ENCODE results near the gene CDON. TPM values are rescaled to one million over a fixed set of nuclear protein-coding genes. Genes with fewer than 3 reads are reported as not detected.

Gene CDON
- total and polyA plus RNA-seq, 2 donors (not counting 1 experiment from before 2014, with no cell fraction given): 10.7 TPM

DNA sequence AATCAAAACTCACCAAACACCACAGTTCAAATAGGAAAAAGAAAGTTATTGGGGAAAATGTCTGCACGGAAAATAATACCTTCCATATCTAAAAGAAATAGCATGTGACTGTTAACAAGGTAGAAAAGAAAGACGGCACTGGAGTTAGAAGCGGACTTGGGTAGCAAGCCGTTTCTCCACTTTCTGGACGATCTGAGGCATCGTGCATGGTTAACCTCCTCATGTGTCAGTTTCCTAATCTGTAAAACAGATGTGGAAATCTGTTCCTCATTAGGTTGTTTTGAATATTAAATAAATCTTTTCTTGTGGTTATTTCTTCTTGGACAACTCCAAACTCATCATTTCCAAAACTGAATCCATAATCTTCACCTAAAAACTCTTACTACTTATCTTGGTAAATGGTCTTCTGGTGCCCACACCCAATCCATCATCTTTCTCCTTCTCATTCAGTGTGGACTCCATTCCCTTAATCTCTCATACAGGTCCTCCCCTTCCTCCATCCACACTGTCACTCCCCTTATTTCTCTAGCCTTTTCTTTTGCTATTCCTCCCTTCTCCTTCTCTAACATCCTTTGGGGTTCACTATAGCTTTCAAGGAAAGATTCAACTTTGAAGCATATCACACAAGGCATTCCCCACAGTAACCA lies 63.3 kb downstream of the CDON start:
- no peak for DNase-seq (ENCODE audit: low read depth in 2 of 2)
- Histone ChIP-seq H2AFZ (ENCODE audit: low read length) (no peak overlapping the region), H3K9me3 (ENCODE audit: control insufficient read depth, insufficient read depth, low read depth, low read length) (no peaks in the 10 kb centered on the region), H3K79me2 (ENCODE audit: control insufficient read depth, insufficient read depth, low read length) (no peaks in the 10 kb centered on the region), H3K4me1 (ENCODE audit: control insufficient read depth, extremely low read depth, insufficient read depth, low read length) (no peaks in the 10 kb centered on the region), H3K9ac (ENCODE audit: insufficient read depth, low read length) (no peak overlapping the region), H4K20me1 (ENCODE audit: control insufficient read depth, extremely low read depth, insufficient read depth, low read length) (no peaks in the 10 kb centered on the region), H3K27me3 (ENCODE audit: control insufficient read depth, insufficient read depth, low read length) (no peaks in the 10 kb centered on the region), H3K36me3 (ENCODE audit: control insufficient read depth, insufficient read depth, low read length) (no peaks in the 10 kb centered on the region), H3K27ac (ENCODE audit: insufficient read depth, low read length) (no peak overlapping the region), H3K4me3 (replicated peaks in 1 of 4; ENCODE audit: control extremely low read depth in 1 of 4, insufficient read depth in 1 of 4, low read depth in 3 of 4, low read length in 4 of 4) (no peak overlapping the region), H3K4me2 (ENCODE audit: extremely low read depth, insufficient read depth, low read length) (no peak overlapping the region)
- TF ChIP-seq CTCF (conservative IDR thresholded peaks at IDR 0.05 in 1 of 2, IDR thresholded peaks at IDR 0.05 in 1 of 2; ENCODE audit: low read depth in 1 of 2, low read length in 2 of 2): no peak
- TF ChIP-seq EZH2 (IDR thresholded peaks at IDR 0.05; ENCODE audit: low read length, missing control alignments): no peak

- H3K27ac ChIP-seq (ENCODE audit: insufficient read depth, low read length): no peak overlapping the region
- no peak for DNase-seq (ENCODE audit: low read depth in 2 of 2)
- H3K4me1 ChIP-seq (ENCODE audit: control insufficient read depth, extremely low read depth, insufficient read depth, low read length): no peaks in the 10 kb centered on the region
- H3K4me3 ChIP-seq (replicated peaks in 1 of 4; ENCODE audit: control extremely low read depth in 1 of 4, insufficient read depth in 1 of 4, low read depth in 3 of 4, low read length in 4 of 4): no peak overlapping the region
- H2AFZ ChIP-seq (ENCODE audit: low read length): no peak overlapping the region
- no peaks in the 10 kb centered on the region for H3K27me3 ChIP-seq (ENCODE audit: control insufficient read depth, insufficient read depth, low read length)
- no peaks in the 10 kb centered on the region for H4K20me1 ChIP-seq (ENCODE audit: control insufficient read depth, extremely low read depth, insufficient read depth, low read length)
- H3K9me3 ChIP-seq (ENCODE audit: control insufficient read depth, insufficient read depth, low read depth, low read length): no peaks in the 10 kb centered on the region
- no peak overlapping the region for H3K4me2 ChIP-seq (ENCODE audit: extremely low read depth, insufficient read depth, low read length)
- TF ChIP-seq EZH2 (IDR thresholded peaks at IDR 0.05; ENCODE audit: low read length, missing control alignments): no peak
- TF ChIP-seq CTCF (conservative IDR thresholded peaks at IDR 0.05 in 1 of 2, IDR thresholded peaks at IDR 0.05 in 1 of 2; ENCODE audit: low read depth in 1 of 2, low read length in 2 of 2): no peak
- no peak overlapping the region for H3K9ac ChIP-seq (ENCODE audit: insufficient read depth, low read length)
- H3K36me3 ChIP-seq (ENCODE audit: control insufficient read depth, insufficient read depth, low read length): no peaks in the 10 kb centered on the region
- no peaks in the 10 kb centered on the region for H3K79me2 ChIP-seq (ENCODE audit: control insufficient read depth, insufficient read depth, low read length)
Measured at GRCh38 chr11:125998267-125998666, 64.4 kb downstream of the CDON start.

DNA sequence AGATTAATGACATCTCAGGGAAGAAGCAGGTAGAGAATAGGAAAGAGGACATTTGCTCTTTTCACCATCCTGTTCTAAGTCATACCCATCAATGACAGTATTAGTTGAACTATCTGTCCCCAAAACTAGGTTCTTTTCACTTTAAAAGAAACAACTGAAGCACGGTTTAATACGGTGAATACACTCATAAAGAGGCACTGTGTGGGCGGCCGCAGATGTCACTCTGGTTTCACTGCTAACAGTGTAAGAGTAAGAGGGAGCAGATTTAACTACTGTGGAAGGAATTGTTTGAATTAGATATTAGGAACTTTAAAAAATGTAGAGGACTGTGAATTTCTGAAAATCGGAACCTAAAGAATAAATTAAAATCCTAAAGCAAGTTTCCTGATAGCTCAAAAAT lies 67.4 kb downstream of the CDON start:
- Histone ChIP-seq H3K4me3 (replicated peaks in 1 of 4; ENCODE audit: control extremely low read depth in 1 of 4, insufficient read depth in 1 of 4, low read depth in 3 of 4, low read length in 4 of 4) (no peak overlapping the region), H3K27me3 (ENCODE audit: control insufficient read depth, insufficient read depth, low read length) (no peaks in the 10 kb centered on the region), H3K9ac (ENCODE audit: insufficient read depth, low read length) (no peak overlapping the region), H3K9me3 (ENCODE audit: control insufficient read depth, insufficient read depth, low read depth, low read length) (no peaks in the 10 kb centered on the region), H3K4me2 (ENCODE audit: extremely low read depth, insufficient read depth, low read length) (no peak overlapping the region), H3K4me1 (ENCODE audit: control insufficient read depth, extremely low read depth, insufficient read depth, low read length) (no peaks in the 10 kb centered on the region), H3K79me2 (ENCODE audit: control insufficient read depth, insufficient read depth, low read length) (no peaks in the 10 kb centered on the region), H4K20me1 (ENCODE audit: control insufficient read depth, extremely low read depth, insufficient read depth, low read length) (no peaks in the 10 kb centered on the region), H3K36me3 (ENCODE audit: control insufficient read depth, insufficient read depth, low read length) (no peaks in the 10 kb centered on the region), H2AFZ (ENCODE audit: low read length) (no peak overlapping the region), H3K27ac (ENCODE audit: insufficient read depth, low read length) (no peak overlapping the region)
- no peak for TF ChIP-seq EZH2 (IDR thresholded peaks at IDR 0.05; ENCODE audit: low read length, missing control alignments)
- TF ChIP-seq CTCF (conservative IDR thresholded peaks at IDR 0.05 in 1 of 2, IDR thresholded peaks at IDR 0.05 in 1 of 2; ENCODE audit: low read depth in 1 of 2, low read length in 2 of 2): no peak
- DNase-seq (ENCODE audit: low read depth in 2 of 2): peak in 1 of 2 donors; percentile 37
